Fibroblast of mammary gland (primary cell): ENCODE measurements around the gene RIMS1.

Experiments used
- DNase-seq: peaks from one replicate; pipeline ENCODE4 v3.0.0-alpha.2; 2010; ENCODE audit warnings: low read depth
- H3K4me3 ChIP-seq: 2 replicates; pipeline ENCODE4 v1.5.1; 2011; ENCODE audit warnings: low read depth, mild to moderate bottlenecking, low read length, moderate library complexity; ENCODE audit not compliant: control insufficient read depth
- CTCF ChIP-seq: conservative IDR thresholded peaks from 2 replicates; pipeline ENCODE4 v1.5.1; 2011; ENCODE audit warnings: low read depth, low read length, inconsistent platforms; ENCODE audit not compliant: control insufficient read depth, insufficient read depth

The RIMS1 gene

DNA sequence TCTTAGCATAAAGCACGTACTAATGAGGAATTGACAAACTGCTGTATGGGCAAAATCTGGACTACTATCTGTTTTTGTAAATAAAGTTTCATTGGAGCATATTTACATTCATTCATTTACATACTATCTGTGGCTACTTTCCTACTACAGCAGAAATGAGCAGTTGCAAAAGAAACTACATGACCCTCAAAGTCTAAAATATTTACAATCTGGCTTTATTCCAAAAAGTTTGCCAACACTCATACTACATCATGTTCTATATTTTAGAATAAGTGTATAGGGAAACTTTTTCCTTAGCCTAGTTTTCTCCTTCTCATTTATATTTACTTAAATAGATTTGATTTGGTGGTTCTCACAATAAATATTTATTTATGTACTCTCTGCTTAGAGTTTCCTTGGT, 208.2 kb downstream of the RIMS1 start:
- TF ChIP-seq CTCF: no peak
- DNase-seq: no peak
- no peak overlapping the region for H3K4me3 ChIP-seq

GRCh38 chr6:72102561-72102960, 216.2 kb downstream of the RIMS1 start:
- no peak for TF ChIP-seq CTCF
- DNase-seq: no peak
- no peak overlapping the region for H3K4me3 ChIP-seq

DNA sequence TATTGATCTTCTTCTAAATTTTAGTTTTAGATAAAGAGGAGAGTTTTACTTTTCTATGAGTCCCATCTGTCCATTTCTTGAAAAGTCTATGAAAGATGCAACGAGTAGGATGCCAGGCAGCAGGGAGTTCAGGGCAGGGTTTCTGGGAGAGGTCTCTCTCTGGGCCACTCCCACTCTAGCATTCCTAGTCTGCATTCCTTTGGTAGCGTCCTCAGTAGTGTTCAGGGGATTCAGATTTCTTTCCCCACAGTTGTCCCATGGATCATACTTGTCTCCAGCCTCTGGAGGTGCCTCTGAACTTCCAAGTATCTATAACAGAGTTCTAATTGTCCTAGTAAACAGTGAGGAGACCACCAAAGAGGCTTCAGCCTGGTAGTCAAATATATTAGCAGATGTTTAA, 225.3 kb downstream of the RIMS1 start:
- H3K4me3 ChIP-seq: no peak overlapping the region
- TF ChIP-seq CTCF: no peak

DNA sequence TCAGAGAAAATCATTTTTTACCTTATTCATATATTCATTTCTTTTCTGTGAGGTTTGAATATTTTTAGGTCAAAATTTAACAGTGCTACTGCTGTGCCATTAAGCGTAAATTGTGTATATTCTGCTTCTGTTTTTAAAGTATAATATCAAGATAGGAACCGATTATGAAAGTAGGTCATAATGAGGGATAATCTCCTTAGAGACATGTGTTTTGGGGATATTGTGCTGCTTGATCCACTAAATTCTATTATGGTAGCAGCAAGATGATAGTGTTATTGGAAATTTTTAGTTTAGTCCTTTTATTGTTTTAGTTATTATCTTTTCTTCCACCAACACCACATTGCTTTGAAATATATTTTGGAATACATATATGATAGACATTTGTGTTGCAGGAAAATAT, 244.0 kb downstream of the RIMS1 start:
- no peak for DNase-seq
- no peak for TF ChIP-seq CTCF

More for the DNA sequence above, 225.3 kb downstream of the RIMS1 start:
- no peak for DNase-seq

GRCh38 chr6:72132427-72132826, 246.1 kb downstream of the RIMS1 start:
- no peak for TF ChIP-seq CTCF
- no peak overlapping the region for H3K4me3 ChIP-seq
- DNase-seq: no peak

More for the DNA sequence above, 244.0 kb downstream of the RIMS1 start:
- no peak overlapping the region for H3K4me3 ChIP-seq

GRCh38 chr6:72132851-72133250, 246.5 kb downstream of the RIMS1 start:
- H3K4me3 ChIP-seq: no peak overlapping the region
- TF ChIP-seq CTCF: no peak
- DNase-seq: no peak

GRCh38 chr6:72133324-72133723, 247.0 kb downstream of the RIMS1 start:
- H3K4me3 ChIP-seq: no peak overlapping the region
- no peak for TF ChIP-seq CTCF
- no peak for DNase-seq
